OCI-LY1 (cell line): ENCODE measurements around the gene ATP8A2.

Experiments
- H2AFZ ChIP-seq: fragments of 200-600 bp; sonication (generic), shearing (Covaris generic); 2 replicates; pipeline ENCODE4 v1.6.0; 2014; ENCODE audit warnings: antibody characterized with exemption, mild to moderate bottlenecking, low read length
- H3F3A ChIP-seq: fragments of 200-600 bp; sonication (generic), shearing (Covaris generic); 2 replicates; pipeline ENCODE4 v1.6.0; 2014; ENCODE audit warnings: mild to moderate bottlenecking, antibody characterized with exemption, low read length, moderate library complexity; ENCODE audit not compliant: insufficient read depth
- H3K27ac ChIP-seq: fragments of 200-600 bp; sonication (generic); 2 replicates; pipeline ENCODE4 v1.5.1; 2014; ENCODE audit warnings: low read length, mixed run types, mild to moderate bottlenecking, low read depth; ENCODE audit not compliant: poor library complexity, severe bottlenecking
- H3K27me3 ChIP-seq: fragments of 200-600 bp; sonication (generic); 2 replicates; pipeline ENCODE4 v1.6.0; 2014; ENCODE audit warnings: antibody characterized with exemption, mild to moderate bottlenecking, low read length, moderate library complexity; ENCODE audit not compliant: insufficient read depth
- H3K36me3 ChIP-seq: fragments of 200-600 bp; sonication (generic); 2 replicates; pipeline ENCODE4 v1.6.1; 2014; ENCODE audit warnings: mild to moderate bottlenecking, antibody characterized with exemption, low read length, moderate library complexity, mixed read lengths; ENCODE audit not compliant: insufficient read depth
- H3K4me1 ChIP-seq: fragments of 200-600 bp; sonication (generic); 2 replicates; pipeline ENCODE4 v1.5.1; 2014; ENCODE audit warnings: mild to moderate bottlenecking, low read length, moderate library complexity; ENCODE audit not compliant: insufficient read depth, severe bottlenecking
- H3K4me2 ChIP-seq: fragments of 200-600 bp; sonication (generic), shearing (Covaris generic); 2 replicates; pipeline ENCODE4 v1.6.1; 2014; ENCODE audit warnings: low read length
- H3K4me3 ChIP-seq: fragments of 200-600 bp; sonication (generic); 2 replicates; pipeline ENCODE4 v1.5.1; 2014; ENCODE audit warnings: low read length, low read depth, mild to moderate bottlenecking, mixed read lengths; ENCODE audit not compliant: poor library complexity, severe bottlenecking
- H3K79me2 ChIP-seq: fragments of 200-600 bp; shearing (Covaris generic); 2 replicates; pipeline ENCODE4 v1.6.1; 2016; ENCODE audit warnings: mixed run types, low read length, mixed read lengths; ENCODE audit not compliant: insufficient read depth
- H3K9ac ChIP-seq: fragments of 200-600 bp; sonication (generic), shearing (Covaris generic); 2 replicates; pipeline ENCODE4 v1.6.1; 2014; ENCODE audit warnings: mild to moderate bottlenecking, low read length, mixed read lengths
- H3K9me2 ChIP-seq: fragments of 200-600 bp; sonication (generic), shearing (Covaris generic); 2 replicates; pipeline ENCODE4 v1.6.1; 2014; ENCODE audit warnings: low read depth, mild to moderate bottlenecking, low read length, mixed read lengths
- H3K9me3 ChIP-seq: fragments of 200-600 bp; shearing (Covaris generic); 2 replicates; pipeline ENCODE4 v1.6.1; 2014; ENCODE audit warnings: low read length, mixed read lengths
- H4K20me1 ChIP-seq: fragments of 200-600 bp; sonication (generic), shearing (Covaris generic); 2 replicates; pipeline ENCODE4 v1.6.0; 2016; ENCODE audit warnings: mild to moderate bottlenecking, low read length; ENCODE audit not compliant: insufficient read depth
- CTCF ChIP-seq: fragments of 200-600 bp; sonication (generic), shearing (Covaris generic); IDR thresholded peaks from 2 replicates; pipeline ENCODE4 v1.5.1; 2017; ENCODE audit warnings: mild to moderate bottlenecking, antibody characterized with exemption, low read length, moderate library complexity, mixed read lengths
- EZH2 ChIP-seq: fragments of 200-600 bp; sonication (generic), shearing (Covaris generic); IDR thresholded peaks from 2 replicates; pipeline ENCODE4 v1.8.0; 2017; ENCODE audit warnings: borderline replicate concordance, mixed run types, mild to moderate bottlenecking, antibody characterized with exemption, low read length, moderate library complexity, mixed read lengths

ATP8A2 gene

GRCh38 chr13:25731037-25731436 lies 359.3 kb downstream of the ATP8A2 start:
- Histone ChIP-seq H3K27ac (no peak overlapping the region), H2AFZ (no peak overlapping the region), H4K20me1 (no peaks in the 10 kb centered on the region), H3K36me3 (no peaks in the 10 kb centered on the region), H3K4me2 (no peak overlapping the region), H3K27me3 (0 out of 2 replicates have a peak, but pooled peaks cover 4% of the 10 kb centered on the region), H3K9me2 (no peaks in the 10 kb centered on the region), H3K9ac (no peak overlapping the region), H3K4me1 (no peaks in the 10 kb centered on the region), H3F3A (no peaks in the 10 kb centered on the region), H3K79me2 (no peaks in the 10 kb centered on the region), H3K9me3 (no peaks in the 10 kb centered on the region), H3K4me3 (no peak overlapping the region)
- TF ChIP-seq EZH2 (no peak), CTCF (no peak)

- no peak overlapping the region for H3K9ac ChIP-seq
- H3F3A ChIP-seq = no peaks in the 10 kb centered on the region
- TF ChIP-seq EZH2 (no peak), CTCF (no peak)
- no peak overlapping the region for H3K4me3 ChIP-seq
- H3K4me1 ChIP-seq = no peaks in the 10 kb centered on the region
- no peak overlapping the region for H2AFZ ChIP-seq
- H3K27me3 ChIP-seq = 0 out of 2 replicates have a peak, but pooled peaks cover 4% of the 10 kb centered on the region
- H3K9me3 ChIP-seq = no peaks in the 10 kb centered on the region
- no peaks in the 10 kb centered on the region for H3K36me3 ChIP-seq
- no peak overlapping the region for H3K4me2 ChIP-seq
- H3K9me2 ChIP-seq = no peaks in the 10 kb centered on the region
- no peaks in the 10 kb centered on the region for H4K20me1 ChIP-seq
- no peaks in the 10 kb centered on the region for H3K79me2 ChIP-seq
- no peak overlapping the region for H3K27ac ChIP-seq
These were observed 359.8 kb downstream of the ATP8A2 start for GRCh38 chr13:25731536-25731935.

- H3K9me3 ChIP-seq = no peaks in the 10 kb centered on the region
- H3K4me3 ChIP-seq = no peak overlapping the region
- no peaks in the 10 kb centered on the region for H3K4me1 ChIP-seq
- no peak overlapping the region for H3K9ac ChIP-seq
- H3K4me2 ChIP-seq = no peak overlapping the region
- H3K27me3 ChIP-seq = 0 out of 2 replicates have a peak, but pooled peaks cover 4% of the 10 kb centered on the region
- H2AFZ ChIP-seq = no peak overlapping the region
- no peaks in the 10 kb centered on the region for H3K79me2 ChIP-seq
- TF ChIP-seq EZH2 = no peak
- no peak for TF ChIP-seq CTCF
- H4K20me1 ChIP-seq = no peaks in the 10 kb centered on the region
- H3K27ac ChIP-seq = no peak overlapping the region
- no peaks in the 10 kb centered on the region for H3F3A ChIP-seq
- H3K36me3 ChIP-seq = no peaks in the 10 kb centered on the region
- no peaks in the 10 kb centered on the region for H3K9me2 ChIP-seq
These were observed 360.5 kb downstream of the ATP8A2 start for GRCh38 chr13:25732111-25732865.
